ENCODE measurements around the gene KCNMA1. TPM values are rescaled to one million over a fixed set of nuclear protein-coding genes. Genes with fewer than 3 reads are reported as not detected.
"Not testable (repeated sequence)": the region's sequence is repeated elsewhere in the genome, so short reads cannot be mapped to it uniquely, and the experiment has no call there.

Gene KCNMA1
- polyA plus RNA-seq, 1 of the 3 experiments (the other 2 are of a cell fraction), result 107 TPM

DNA sequence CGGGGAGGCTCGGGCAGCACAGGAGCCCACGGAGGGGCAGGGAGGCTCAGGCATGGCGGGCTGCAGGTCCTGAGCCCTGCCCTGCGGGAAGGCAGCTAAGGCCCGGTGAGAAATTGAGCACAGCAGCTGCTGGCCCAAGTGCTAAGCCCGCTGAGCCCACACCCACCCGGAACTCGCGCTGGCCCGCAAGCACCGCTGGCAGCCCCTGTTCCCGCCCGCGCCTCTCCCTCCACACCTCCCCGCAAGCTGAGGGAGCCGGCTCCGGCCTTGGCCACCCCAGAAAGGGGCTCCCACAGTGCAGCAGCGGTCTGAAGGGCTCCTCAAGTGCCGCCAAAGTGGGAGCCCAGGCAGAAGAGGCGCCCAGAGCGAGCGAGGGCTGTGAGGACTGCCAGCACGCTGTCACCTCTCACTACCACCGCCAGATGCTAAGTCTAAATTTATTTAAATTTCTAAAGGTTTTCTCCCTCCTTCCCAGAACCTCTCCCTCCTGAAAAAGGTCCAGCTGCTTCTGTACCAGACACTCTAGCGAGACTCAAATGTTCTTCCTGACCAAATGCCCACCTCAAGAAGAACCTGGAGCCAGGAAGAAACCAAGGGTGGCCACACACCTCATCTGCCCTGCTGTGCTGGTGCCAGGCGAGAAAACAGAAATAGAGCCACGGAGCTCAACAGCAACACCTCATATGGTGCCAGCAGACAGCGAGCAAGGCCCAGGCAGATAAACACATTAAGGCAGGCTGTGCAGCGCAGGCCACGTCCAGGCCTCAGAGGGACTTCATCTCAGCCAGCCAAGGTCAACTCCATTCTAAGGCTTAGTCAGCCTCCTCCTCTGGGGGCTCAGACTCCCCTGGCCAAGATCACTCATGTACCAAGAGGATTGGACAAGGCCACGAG, 47.0 kb downstream of the KCNMA1 start:
- Histone ChIP-seq H3K27me3 (ENCODE audit: insufficient read depth) (no peaks in the 10 kb centered on the region), H3K36me3 (replicated peaks in 1 of 2; ENCODE audit: control insufficient read depth in 1 of 2, insufficient read depth in 2 of 2, low read length in 1 of 2) (peaks cover 0 to 6% of the 10 kb centered on the region in 2 experiments), H3F3A (replicated peaks; ENCODE audit: insufficient read depth) (peaks cover 5% of the 10 kb centered on the region), H3K9ac (no peak overlapping the region), H2AFZ (ENCODE audit: low read depth) (no peak overlapping the region), H3K4me1 (ENCODE audit: control insufficient read depth in 1 of 2, insufficient read depth in 2 of 2, low read depth in 1 of 2, low read length in 1 of 2) (peaks cover 8 to 23% of the 10 kb centered on the region in 2 experiments; a peak in 2 of 4 replicates), H3K27ac (ENCODE audit: low read depth in 2 of 2, low read length in 1 of 2) (no peak overlapping the region; a peak in 1 of 4 replicates), H3K4me2 (no peak overlapping the region), H3K9me2 (no peaks in the 10 kb centered on the region), H3K9me3 (no peaks in the 10 kb centered on the region), H3K79me2 (ENCODE audit: insufficient read depth) (peaks cover 21% of the 10 kb centered on the region; the same call in 1 of the 2 replicates), H4K20me1 (ENCODE audit: insufficient read depth) (no peaks in the 10 kb centered on the region), H3K4me3 (ENCODE audit: low read depth in 2 of 2, low read length in 1 of 2) (no peak overlapping the region)
- WGBS (ENCODE audit: low lambda C conversion rate), result 95% methylated on average over 16 of the region's 32 CpGs
- CTCF ChIA-PET, result no interaction called here
- TF ChIP-seq TCF12 (IDR thresholded peaks at IDR 0.05) (no peak), JUND (IDR thresholded peaks at IDR 0.05) (no peak), FOXM1 (IDR thresholded peaks at IDR 0.05; ENCODE audit: low read depth) (no peak), CHD2 (IDR thresholded peaks at IDR 0.05; ENCODE audit: low read length, partially characterized antibody) (no peak), RFX5 (IDR thresholded peaks at IDR 0.05; ENCODE audit: low read length) (no peak), SIN3A (IDR thresholded peaks at IDR 0.05; ENCODE audit: borderline replicate concordance, low read depth, low read length) (no peak)
- TF ChIP-seq, protein P1, sequence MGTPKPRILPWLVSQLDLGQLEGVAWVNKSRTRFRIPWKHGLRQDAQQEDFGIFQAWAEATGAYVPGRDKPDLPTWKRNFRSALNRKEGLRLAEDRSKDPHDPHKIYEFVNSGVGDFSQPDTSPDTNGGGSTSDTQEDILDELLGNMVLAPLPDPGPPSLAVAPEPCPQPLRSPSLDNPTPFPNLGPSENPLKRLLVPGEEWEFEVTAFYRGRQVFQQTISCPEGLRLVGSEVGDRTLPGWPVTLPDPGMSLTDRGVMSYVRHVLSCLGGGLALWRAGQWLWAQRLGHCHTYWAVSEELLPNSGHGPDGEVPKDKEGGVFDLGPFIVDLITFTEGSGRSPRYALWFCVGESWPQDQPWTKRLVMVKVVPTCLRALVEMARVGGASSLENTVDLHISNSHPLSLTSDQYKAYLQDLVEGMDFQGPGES (IDR thresholded peaks at IDR 0.05; ENCODE audit: low read depth, low read length), result no peak
- TF ChIP-seq, protein P2, sequence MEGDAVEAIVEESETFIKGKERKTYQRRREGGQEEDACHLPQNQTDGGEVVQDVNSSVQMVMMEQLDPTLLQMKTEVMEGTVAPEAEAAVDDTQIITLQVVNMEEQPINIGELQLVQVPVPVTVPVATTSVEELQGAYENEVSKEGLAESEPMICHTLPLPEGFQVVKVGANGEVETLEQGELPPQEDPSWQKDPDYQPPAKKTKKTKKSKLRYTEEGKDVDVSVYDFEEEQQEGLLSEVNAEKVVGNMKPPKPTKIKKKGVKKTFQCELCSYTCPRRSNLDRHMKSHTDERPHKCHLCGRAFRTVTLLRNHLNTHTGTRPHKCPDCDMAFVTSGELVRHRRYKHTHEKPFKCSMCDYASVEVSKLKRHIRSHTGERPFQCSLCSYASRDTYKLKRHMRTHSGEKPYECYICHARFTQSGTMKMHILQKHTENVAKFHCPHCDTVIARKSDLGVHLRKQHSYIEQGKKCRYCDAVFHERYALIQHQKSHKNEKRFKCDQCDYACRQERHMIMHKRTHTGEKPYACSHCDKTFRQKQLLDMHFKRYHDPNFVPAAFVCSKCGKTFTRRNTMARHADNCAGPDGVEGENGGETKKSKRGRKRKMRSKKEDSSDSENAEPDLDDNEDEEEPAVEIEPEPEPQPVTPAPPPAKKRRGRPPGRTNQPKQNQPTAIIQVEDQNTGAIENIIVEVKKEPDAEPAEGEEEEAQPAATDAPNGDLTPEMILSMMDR (IDR thresholded peaks at IDR 0.05), result no peak
- TF ChIP-seq, protein P3, sequence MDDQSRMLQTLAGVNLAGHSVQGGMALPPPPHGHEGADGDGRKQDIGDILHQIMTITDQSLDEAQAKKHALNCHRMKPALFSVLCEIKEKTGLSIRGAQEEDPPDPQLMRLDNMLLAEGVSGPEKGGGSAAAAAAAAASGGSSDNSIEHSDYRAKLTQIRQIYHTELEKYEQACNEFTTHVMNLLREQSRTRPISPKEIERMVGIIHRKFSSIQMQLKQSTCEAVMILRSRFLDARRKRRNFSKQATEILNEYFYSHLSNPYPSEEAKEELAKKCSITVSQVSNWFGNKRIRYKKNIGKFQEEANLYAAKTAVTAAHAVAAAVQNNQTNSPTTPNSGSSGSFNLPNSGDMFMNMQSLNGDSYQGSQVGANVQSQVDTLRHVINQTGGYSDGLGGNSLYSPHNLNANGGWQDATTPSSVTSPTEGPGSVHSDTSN (IDR thresholded peaks at IDR 0.05), result no peak
- POLR2A ChIA-PET, result no interaction called here
- no peak for DNase-seq

DNA sequence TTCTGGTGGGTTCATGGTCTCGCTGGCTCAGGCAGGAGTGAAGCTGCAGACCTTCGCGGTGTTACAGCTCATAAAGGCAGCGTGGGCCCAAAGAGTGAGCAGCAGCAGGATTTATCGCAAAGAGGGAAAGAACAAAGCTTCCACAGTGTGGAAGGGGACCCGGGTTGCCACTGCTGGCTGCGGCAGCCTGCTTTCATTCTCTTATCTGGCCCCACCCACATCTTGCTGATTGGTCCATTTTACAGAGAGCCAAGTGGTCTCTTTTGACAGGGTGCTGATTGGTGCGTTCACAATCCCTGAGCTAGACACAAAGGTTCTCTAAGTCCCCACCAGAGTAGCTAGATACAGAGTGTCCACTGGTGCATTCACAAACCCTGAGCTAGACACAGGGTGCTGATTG, 47.9 kb downstream of the KCNMA1 start:
- H3K9me2 ChIP-seq; DNase-seq; H3K36me3 ChIP-seq (replicated peaks in 1 of 2; ENCODE audit: control insufficient read depth in 1 of 2, insufficient read depth in 2 of 2, low read length in 1 of 2); H2AFZ ChIP-seq (ENCODE audit: low read depth); H3K9ac ChIP-seq; POLR2A ChIA-PET; H4K20me1 ChIP-seq (ENCODE audit: insufficient read depth); H3F3A ChIP-seq (replicated peaks; ENCODE audit: insufficient read depth); H3K27ac ChIP-seq (ENCODE audit: low read depth in 2 of 2, low read length in 1 of 2); H3K4me3 ChIP-seq (ENCODE audit: low read depth in 2 of 2, low read length in 1 of 2); H3K4me2 ChIP-seq; H3K27me3 ChIP-seq (ENCODE audit: insufficient read depth); CTCF ChIA-PET; H3K9me3 ChIP-seq: not testable (repeated sequence)
- H3K4me1 ChIP-seq (ENCODE audit: control insufficient read depth in 1 of 2, insufficient read depth in 2 of 2, low read depth in 1 of 2, low read length in 1 of 2), result peaks cover 12 to 23% of the 10 kb centered on the region in 2 experiments; a peak in 2 of 4 replicates
- H3K79me2 ChIP-seq (ENCODE audit: insufficient read depth), result peaks cover 23% of the 10 kb centered on the region; the same call in 1 of the 2 replicates
- 87% methylated on average over 6 of the region's 8 CpGs for WGBS (ENCODE audit: low lambda C conversion rate)

Data from SK-N-SH (cell line).